Nucleus accumbens (tissue), 56 donors: Measurements from ENCODE around the gene PCDHB16.
"Not testable (repeated sequence)": the region's sequence is repeated elsewhere in the genome, so short reads cannot be mapped to it uniquely, and the experiment has no call there.

ENCODE experiments used
- DNase-seq, 56 donors: peaks; one replicate each; lab custom pipeline; 2025; lab: John Stamatoyannopoulos, UW

Gene PCDHB16

GRCh38 chr5:141223112-141223783, 41.1 kb downstream of the PCDHB16 start, which contains the start of gene PCDHB14:
TSS of gene PCDHB14 (plus strand) at chr5:141223343. CDS start at chr5:141223506, 163 bp downstream.
- DNase-seq: peak in 1 of 56 donors; percentile 4

GRCh38 chr5:141224844-141225243, 42.7 kb downstream of the PCDHB16 start:
- not testable (repeated sequence) for DNase-seq

- not testable (repeated sequence) for DNase-seq
Measured at GRCh38 chr5:141225421-141225820, 43.2 kb downstream of the PCDHB16 start.

GRCh38 chr5:141234109-141234667, 52.0 kb downstream of the PCDHB16 start:
- no peak for DNase-seq
